GM18511 (cell line): Measurements from ENCODE around the gene CPSF2.
"Not testable (repeated sequence)": the region's sequence is repeated elsewhere in the genome, so short reads cannot be mapped to it uniquely, and the experiment has no call there.

Experiments
- ATAC-seq: cut with Tn5 transposase; IDR thresholded peaks from one replicate; pipeline ENCODE4 v1.9.1; 2021; ENCODE audit warnings: mild to moderate bottlenecking, moderate library complexity; ENCODE audit not compliant: unreplicated experiment

The CPSF2 gene

DNA sequence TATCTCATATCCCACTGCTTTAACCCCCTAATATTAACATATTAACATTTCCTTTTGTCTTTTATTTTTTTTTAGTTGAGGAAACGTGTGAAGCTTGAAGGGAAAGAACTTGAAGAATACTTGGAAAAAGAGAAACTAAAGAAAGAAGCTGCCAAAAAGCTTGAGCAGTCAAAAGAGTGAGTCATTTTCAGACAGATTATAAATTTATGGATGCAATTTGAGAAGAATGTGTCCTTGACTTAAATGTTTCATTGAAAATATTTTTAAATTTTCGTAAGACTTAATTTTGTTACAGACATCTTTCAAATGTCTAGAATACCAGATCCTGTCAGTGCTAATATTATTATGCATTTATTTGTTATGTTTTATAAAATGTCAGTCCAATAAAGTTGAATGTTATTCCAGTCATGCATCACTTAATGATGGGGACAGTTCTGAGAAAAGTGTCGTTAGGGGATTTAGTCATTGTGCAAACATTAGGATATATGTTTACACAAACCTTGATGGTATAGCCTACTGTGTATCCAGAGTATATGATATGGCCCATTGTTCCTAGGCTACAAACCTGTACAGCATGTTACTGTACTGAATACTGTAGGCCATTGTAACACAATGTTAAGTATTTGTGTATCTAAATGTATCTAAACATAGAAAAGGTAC is 32.6 kb downstream of the CPSF2 start:
- ATAC-seq: no peak

DNA sequence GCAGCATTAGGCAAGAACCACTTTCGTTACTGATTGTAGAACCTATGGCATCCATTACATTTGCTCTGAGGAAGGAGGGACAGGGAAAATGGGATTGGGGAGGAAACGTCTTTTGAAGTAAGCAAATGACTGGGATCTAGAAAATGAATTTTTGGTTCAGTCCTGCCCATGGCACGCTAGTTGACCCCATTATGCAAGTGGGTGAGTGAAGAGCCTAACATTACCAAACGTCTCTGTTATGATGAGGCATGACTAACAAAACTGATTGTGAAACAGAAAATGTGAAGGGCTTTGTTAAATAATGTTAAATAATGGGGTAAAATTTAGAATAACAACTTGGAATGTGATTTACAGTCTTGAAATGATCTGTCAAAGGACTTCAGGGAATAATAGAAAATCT is 38.9 kb downstream of the CPSF2 start:
- ATAC-seq: no peak

DNA sequence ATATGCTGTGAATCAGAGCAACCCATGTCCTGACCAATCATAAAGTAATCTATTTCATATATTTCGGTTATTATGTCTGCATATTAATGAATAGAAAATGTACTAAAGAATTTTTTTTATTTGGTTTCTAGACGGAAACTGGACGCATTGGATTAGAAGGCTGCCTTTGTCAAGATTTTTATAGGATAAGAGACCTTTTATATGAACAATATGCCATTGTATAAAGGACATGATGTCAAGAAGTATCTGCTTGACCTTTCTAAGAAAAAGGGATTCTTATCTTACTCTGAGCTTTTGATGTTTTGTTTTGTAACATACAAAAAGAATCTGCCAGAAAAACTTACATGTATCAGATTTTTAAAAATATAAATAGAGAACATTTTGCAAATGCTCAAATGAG is 39.8 kb downstream of the CPSF2 start:
- ATAC-seq: no peak

DNA sequence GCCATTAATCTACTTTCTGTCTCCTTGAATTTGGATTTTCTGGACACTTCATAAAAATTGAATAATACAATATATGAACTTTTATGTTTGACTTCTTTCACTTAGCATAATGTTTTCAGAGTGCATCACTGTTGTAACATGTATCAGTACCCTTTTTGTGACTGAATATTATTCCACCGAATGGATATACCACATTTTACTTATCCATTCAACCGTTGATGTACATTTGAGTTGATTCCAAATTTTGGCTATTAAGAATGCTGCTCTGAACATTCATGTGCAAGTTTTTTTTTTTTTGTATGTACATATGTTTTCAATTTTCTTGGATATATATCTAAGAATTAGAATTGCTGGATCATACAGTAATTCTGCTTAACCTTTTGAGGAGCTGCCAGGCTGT is 43.2 kb downstream of the CPSF2 start:
- no peak for ATAC-seq

DNA sequence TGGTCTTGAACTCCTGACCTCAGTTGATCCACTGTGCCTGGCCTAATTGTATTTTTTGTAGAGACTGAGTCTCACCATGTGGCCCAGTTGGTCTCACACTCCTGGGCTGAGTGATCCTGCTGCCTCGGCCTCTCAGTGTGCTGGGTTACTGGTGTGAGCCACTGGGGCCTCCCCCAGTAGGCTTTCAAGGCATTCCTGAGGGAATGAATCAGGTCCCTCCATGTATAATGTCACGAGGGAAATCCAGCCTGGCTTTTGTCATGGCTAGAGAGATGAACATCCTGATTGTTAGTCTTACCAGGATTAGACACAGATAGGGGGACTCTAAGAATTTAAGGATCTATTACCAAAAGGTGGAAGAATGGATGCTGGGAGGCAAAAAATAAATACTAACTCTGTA is 51.9 kb downstream of the CPSF2 start:
- no peak for ATAC-seq

DNA sequence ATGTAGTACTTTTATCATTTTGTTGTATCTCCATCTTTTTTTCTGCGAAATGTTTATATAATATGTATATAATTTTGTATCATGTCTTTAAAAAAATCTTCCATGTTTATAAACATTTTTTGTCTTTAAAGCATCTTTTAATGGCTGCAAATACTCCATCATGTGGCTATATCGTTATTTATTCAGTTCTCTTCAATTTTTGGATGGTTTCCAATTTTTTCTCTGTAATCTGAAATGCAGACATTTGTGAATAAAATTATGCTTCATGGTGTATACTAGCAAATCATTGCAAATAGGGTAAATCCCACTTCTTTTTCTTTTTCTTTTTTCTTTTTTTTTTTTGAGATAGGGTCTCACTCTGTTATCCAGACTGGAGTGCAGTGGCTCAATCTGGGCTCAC is 54.0 kb downstream of the CPSF2 start:
- no peak for ATAC-seq

DNA sequence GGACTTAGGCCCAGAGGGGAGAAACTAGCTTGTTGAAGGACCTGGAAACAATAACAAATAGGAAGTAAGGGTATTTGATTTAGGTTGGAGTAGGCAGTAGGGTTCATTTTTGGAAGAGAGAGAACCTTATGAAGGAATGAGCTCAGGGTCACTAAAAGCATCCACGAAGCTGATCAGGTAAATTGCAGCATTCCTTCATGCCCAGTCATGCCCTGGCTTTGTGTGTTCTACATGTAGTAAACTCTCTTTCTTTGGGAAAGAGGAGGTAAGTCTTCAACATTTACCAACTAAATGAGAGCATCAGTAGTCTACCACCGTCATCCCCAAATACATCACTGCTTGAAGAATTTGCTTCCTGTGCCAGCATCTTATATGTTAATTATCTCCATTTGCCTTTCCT is 54.7 kb downstream of the CPSF2 start:
- no peak for ATAC-seq

DNA sequence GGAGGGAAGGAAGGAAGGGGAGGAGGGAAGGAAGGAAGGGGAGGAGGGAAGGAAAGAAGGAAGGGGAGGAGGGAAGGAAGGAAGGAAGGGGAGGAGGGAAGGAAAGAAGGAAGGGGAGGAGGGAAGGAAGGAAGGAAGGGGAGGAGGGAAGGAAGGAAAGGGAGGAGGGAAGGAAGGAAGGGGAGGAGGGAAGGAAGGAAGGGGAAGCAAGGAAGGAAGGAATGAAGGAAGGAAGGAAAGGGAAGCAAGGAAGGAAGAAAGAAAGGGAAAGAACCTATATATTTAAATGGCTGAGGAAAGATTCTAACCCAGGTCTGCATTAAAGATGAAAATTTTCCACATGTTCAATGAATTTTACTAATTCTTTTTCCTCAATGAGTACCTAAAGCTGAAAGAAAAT is 57.4 kb downstream of the CPSF2 start:
- ATAC-seq: not testable (repeated sequence)

DNA sequence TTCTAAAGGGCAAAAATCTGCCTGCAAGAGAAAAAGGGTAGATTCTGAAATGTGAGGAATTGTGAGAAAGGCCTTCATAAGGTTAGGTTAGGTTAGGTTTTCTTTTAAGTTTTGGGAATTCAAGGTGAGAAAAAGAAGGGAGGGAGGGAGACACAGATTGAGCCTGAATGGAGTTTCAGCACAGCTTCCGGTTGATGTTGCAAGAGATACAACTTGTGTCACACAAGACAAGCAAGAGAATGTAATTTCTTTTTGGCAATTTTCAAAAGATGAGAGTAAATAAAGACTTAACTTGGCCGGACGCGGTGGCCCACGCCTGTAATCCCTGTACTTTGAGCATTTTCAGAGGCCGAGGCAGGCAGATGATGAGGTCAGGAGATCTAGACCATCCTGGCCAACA is 63.8 kb downstream of the CPSF2 start:
- no peak for ATAC-seq

DNA sequence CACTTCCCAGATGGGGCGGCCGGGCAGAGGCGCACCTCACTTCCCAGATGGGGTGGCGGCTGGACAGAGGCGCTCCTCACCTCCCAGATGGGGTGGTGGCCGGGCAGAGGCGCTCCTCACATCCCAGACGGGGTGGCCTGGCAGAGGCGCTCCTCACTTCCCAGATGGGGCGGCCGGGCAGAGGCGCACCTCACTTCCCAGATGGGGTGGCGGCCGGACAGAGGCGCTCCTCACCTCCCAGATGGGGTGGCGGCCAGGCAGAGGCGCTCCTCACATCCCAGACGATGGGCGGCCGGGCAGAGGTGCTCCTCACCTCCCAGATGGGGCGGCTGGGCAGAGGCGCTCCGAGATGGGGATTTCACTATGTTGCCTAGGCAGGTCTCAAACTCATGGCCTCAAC is 65.8 kb downstream of the CPSF2 start:
- ATAC-seq: not testable (repeated sequence)

DNA sequence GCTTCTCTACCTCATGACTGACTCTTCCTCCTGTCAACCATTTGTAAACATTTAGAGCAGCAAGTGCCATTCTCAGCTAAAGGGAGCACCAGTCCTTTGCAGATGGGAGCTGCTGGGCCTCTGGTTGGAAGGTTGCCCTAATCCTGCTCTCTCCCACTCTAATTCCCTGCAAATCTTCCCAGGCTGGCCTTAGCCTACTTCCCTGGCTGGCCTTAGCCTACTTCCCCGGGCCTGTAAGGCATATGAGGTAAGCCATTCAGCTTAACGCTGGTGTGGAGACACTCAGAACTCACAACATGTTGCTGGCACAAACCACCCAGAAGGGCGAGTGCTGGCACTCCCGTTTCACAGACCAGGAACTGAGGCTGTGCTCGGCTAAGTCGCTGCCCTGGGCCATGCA is 69.0 kb downstream of the CPSF2 start:
- ATAC-seq: no peak

DNA sequence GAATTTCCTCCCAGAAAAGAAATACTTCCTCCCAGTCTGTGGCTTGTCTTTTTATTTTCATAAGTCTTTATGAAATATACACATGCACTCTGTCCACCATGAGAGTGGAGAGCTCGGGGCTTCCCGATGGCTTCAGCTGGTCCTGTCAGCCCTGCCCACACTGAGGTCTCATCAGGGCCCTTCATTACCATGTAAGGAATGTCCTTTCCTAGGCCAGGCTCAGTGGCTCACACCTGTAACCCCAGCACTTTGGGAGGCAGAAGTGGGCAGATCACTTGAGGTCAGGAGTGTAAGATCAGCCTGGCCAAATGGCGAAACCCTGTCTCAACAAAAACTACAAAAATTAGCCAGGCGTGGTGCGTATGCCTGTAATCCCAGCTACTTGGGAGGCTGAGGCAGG is 77.0 kb downstream of the CPSF2 start:
- no peak for ATAC-seq

DNA sequence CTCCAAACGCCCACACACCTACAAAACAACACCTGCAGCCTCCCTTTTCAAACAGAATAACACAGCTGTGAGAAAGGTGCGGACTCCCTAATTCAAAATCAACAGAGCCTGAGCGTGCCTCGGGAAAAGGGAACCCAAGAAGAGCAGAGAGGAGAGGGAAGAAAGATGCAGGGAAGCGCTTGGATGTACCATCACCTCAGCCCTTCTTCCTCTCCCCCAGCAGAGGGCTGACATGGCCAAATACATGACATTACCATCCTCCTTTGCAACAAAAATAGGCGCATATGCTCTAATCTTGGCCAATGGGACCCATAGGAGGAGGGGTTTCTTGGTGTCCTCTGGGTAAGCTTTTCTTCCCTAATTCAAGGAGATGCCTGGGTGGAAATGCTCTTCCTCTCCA is 78.0 kb downstream of the CPSF2 start:
- ATAC-seq: no peak

DNA sequence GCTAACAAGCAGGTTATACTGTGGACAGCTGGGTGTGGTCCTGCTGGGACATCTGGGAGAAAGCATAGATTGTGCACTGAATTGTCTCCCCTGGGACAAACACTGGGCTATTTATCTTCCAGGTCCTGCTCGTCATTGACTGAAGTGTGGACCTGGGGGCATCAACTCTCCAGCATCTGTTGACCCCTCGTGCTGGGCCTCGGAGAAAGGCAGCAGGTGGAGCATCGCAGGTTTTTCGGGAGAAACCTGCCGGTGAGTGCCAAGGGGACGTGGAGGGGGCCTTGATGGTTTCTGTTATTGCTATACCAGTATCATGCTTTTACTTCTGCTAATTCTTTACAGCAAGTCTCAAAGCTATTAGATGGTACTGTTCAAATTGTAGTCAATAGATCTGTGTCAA is 81.3 kb downstream of the CPSF2 start:
- ATAC-seq: no peak

DNA sequence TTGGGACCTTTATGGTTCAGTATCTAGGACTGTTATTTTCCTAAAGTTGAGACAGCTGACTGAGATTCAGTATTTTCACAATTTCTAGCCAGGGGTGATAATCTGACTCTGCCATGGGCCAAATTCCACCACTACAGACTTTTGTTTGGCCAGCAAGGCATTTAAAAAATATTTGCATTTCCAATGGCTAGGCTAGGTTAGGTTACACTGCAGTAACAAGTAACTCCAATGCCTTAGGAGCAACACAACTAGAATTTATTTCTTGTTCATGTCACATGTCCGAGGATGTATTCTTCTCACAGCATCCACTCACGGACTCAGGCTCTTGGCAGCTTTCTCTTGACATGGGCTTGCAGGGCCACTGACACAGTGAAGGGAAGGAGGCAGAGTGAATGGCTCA is 83.0 kb downstream of the CPSF2 start:
- no peak for ATAC-seq

DNA sequence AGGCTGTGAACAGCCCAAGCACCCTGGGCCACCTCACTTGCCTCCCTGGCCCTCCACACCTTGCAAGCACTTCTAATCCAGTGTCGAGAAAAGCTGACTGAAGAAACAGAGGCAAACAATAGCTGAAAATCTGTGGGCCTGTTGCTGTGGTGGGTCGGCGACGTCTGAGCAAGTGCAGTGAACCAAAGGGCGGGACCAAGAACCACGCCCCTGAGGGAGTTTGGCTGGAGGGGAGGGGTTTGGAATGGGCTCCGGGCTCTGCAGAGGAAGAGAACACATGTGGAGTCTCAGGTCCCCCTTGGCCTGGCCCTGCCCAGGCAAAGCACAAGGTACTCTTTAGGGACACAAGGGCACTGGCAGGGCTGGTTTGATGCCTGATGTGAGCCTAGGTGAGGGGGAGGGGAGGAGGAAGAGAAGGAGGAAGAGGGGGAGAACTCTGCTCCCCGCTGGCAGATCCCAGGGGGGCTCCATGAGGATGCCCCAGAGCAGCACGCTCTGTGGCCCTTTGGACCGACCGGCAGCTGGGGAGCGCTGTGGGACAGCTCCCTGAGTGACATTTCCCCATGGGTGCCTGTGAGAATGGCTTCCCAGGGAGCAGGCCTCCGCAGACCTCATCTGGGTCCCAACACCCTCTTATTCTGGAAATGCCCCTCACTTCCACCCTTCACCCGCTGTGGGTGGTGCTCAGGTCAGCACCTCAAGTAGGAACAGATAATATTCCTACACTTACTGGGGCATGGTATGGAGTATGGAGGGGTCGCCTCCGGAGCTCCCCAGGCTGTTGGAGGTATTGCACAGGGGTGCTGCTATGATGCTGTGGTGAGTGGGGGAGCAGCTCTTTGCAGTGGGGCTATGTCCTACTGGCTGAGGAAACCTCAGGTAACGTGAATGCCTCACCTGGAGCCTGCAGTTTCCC is 85.5 kb downstream of the CPSF2 start:
- no peak for ATAC-seq

DNA sequence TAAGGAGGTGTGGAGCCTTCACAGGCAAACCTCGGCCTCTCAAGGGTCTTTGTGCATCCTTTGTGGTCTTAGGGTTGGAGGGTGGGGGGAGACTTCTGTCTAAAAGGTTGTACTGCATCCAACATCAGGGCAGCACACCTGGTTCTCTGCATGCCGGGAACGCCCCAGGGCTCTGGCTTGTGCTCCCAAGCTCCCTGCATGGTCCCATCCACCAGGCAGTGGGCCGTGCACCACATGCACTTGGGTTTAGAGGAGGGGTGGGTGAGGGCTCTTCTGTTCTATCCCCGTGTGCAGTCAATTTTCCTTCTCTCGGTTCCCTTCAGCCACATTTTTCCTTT is 86.1 kb downstream of the CPSF2 start:
- no peak for ATAC-seq

DNA sequence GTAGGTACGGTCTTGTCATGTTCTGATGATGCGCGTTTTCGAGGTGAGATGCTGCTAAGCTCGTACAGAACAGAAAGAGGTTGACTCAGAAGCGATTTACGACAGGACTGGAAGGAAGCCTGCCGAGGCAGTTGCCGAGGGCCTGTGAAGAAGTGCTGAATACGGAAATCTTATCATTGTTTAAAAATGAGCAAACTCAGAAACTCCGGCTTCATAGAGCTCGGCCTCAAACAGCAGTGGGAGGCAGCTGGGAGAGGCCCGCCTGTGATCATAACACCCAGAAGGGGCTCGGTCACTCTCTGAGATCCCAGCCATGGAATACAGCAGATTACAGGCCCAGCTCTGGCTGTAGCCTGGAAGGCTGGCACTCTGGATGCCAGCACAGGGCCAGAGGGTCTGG is 87.4 kb downstream of the CPSF2 start:
- no peak for ATAC-seq

DNA sequence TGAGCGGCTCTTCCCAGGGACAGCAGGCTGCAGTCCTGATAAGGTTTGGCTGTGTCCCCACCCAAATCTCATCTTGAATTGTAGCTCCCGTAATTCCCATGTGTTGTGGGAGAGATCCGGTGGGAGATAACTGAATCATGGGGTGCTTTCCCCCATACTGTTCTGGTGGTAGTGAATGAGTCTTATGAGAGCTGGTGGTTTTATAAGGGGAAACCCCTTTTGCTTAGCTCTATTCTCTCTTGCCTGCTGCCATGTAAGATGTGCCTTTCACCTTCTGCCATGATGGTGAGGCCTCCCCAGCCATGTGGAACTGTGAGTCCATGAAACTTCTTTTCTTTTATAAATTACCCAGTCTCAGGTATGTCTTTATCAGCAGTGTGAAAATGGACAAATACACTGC is 91.4 kb downstream of the CPSF2 start:
- not testable (repeated sequence) for ATAC-seq

DNA sequence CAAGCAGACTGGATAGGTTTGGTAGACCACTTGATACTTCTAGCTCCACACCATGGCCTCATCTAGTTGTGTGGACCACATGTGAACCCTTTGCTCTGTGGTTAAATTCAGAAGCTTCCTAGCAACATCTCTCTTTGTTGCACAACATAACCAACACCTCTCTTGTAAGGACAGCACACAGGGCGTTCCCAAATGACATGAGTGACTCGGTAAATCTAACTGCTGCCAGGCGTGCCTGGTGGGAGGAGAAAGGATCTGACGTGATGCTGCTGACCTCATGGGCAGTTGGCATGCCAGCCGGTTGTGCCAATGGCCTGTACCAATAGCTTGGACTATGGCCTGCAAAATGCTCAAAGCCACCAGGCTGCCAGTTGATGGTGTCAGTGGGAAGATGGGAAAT is 93.8 kb downstream of the CPSF2 start:
- no peak for ATAC-seq

DNA sequence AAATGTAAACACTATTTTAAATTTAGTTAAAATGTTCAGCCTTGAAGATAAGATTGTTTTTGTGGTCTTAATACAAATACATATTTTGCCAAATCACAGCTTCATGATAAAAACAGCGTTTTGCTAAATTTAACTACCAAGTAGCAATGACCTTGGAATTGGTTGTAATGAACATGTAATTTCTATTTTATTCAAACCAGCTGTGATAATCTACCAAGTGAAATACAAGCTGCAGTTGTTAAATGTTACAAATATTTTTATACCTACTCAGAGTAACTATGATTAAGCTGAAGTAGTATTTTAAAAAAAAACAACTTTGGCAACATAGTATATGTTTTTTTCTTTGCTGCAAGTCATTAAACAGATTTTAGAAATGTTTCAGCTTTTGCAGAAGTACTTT is 96.2 kb downstream of the CPSF2 start:
- no peak for ATAC-seq
